HepG2 (cell line): Measurements from ENCODE around the gene SDK1. TPM values are rescaled to one million over a fixed set of nuclear protein-coding genes. Genes with fewer than 3 reads are reported as not detected.

Source experiments
- ATAC-seq: fragments of 200-7000 bp; cut with Tn5 transposase; 3 replicates; pipeline ENCODE4 v1.9.1; 2020; ENCODE audit warnings: mild to moderate bottlenecking, moderate library complexity
- BruUV-seq: library from RNA; stranded (reverse); fragments of 400-500 nt; replicated peaks from 2 replicates; lab custom pipeline; 2021; lab: Mats Ljungman, UMichigan
- CTCF ChIA-PET: fragments of 300-600 bp; formaldehyde crosslinking; extraction: SDS; loops from one replicate; lab custom pipeline; 2021; ENCODE audit warnings: low total read pairs, inconsistent platforms, low intra/inter-chr PET ratio; lab: Yijun Ruan, JAX
- POLR2A ChIA-PET: fragments of 350-600 bp; sonication (Branson Sonifier 250); formaldehyde crosslinking; loops from one replicate; lab custom pipeline; 2020; ENCODE audit warnings: antibody characterized with exemption, inconsistent platforms; lab: Yijun Ruan, JAX
- DNase-seq: peaks from one replicate; pipeline ENCODE4 v3.0.0-alpha.2; 2015; ENCODE audit warnings: low spot score
- FAIRE-seq: peaks from 3 replicates; lab custom pipeline; 2011; peaks lifted over from hg19 to GRCh38; lab: Jason Lieb, UNC
- H2AFZ ChIP-seq: one replicate; pipeline ENCODE4 v1.6.1; 2011; ENCODE audit warnings: low read length, inconsistent platforms
- H3K27ac ChIP-seq: fragments of 300-600 bp; 3 replicates; pipeline ENCODE4 v1.8.0; 2011; ENCODE audit warnings: mixed run types, mild to moderate bottlenecking, mixed read lengths, low read length, inconsistent platforms; ENCODE audit not compliant: insufficient read depth; ENCODE audit errors: extremely low read length
- H3K27me3 ChIP-seq, 2 experiments: fragments of 200-600 bp in 1 of 2; 2 replicates in 1 of 2; 3 replicates in 1 of 2; pipeline versions ENCODE4 v1.6.0 to v1.8.0; 2011; ENCODE audit warnings: low read length in 2 of 2, mild to moderate bottlenecking in 2 of 2, moderate library complexity in 2 of 2, inconsistent platforms in 1 of 2; ENCODE audit not compliant: insufficient read depth in 2 of 2, control insufficient read depth in 1 of 2
- H3K36me3 ChIP-seq, 2 experiments: fragments of 200-600 bp in 1 of 2; replicated peaks in 1 of 2; 2 replicates in 1 of 2; 3 replicates in 1 of 2; pipeline versions ENCODE4 v1.5.1 to v1.8.0; 2011; ENCODE audit warnings: low read length in 2 of 2, inconsistent platforms in 1 of 2; ENCODE audit not compliant: insufficient read depth in 2 of 2, control insufficient read depth in 1 of 2
- H3K4me1 ChIP-seq: 2 replicates; pipeline ENCODE4 v1.5.1; 2012; ENCODE audit warnings: low read length, inconsistent platforms; ENCODE audit not compliant: insufficient read depth
- H3K4me2 ChIP-seq: 2 replicates; pipeline ENCODE4 v1.6.0; 2011; ENCODE audit warnings: low read depth, low read length, inconsistent platforms
- H3K4me3 ChIP-seq, 3 experiments: fragments of 200-600 bp in 1 of 3; sonication (generic), shearing (Covaris generic) in 1 of 3; replicated peaks in 1 of 3; 2 replicates each; pipeline ENCODE4 v1.5.1; 2011 to 2016; ENCODE audit warnings: low read length in 3 of 3, inconsistent platforms in 2 of 3, low read depth in 2 of 3, mild to moderate bottlenecking in 2 of 3, control low read depth in 1 of 3, mixed read lengths in 1 of 3; ENCODE audit not compliant: insufficient read depth in 1 of 3
- H3K79me2 ChIP-seq: one replicate; pipeline ENCODE4 v1.6.1; 2011; ENCODE audit warnings: low read length, inconsistent platforms; ENCODE audit not compliant: insufficient read depth
- H3K9ac ChIP-seq: 2 replicates; pipeline ENCODE4 v1.6.0; 2011; ENCODE audit warnings: mild to moderate bottlenecking, low read depth, low read length, inconsistent platforms; ENCODE audit not compliant: insufficient read depth
- H3K9me3 ChIP-seq: 2 replicates; pipeline ENCODE4 v1.5.1; 2012; ENCODE audit warnings: mild to moderate bottlenecking, low read length
- H4K20me1 ChIP-seq: 2 replicates; pipeline ENCODE4 v1.6.0; 2011; ENCODE audit warnings: inconsistent platforms, mild to moderate bottlenecking, low read length, moderate library complexity; ENCODE audit not compliant: insufficient read depth
- BHLHE40 ChIP-seq: IDR thresholded peaks from 2 replicates; pipeline ENCODE4 v1.6.1; 2011; ENCODE audit warnings: low read length, improper control_type of control experiment
- E2F2 ChIP-seq: sonication (generic); formaldehyde crosslinking; IDR thresholded peaks from 2 replicates; pipeline ENCODE4 v1.4.0; 2020; ENCODE audit warnings: missing genetic modification reagents, borderline replicate concordance
- E2F5 ChIP-seq: sonication (generic); formaldehyde crosslinking; conservative IDR thresholded peaks from 2 replicates; pipeline ENCODE4 v1.4.0; 2020; ENCODE audit warnings: missing genetic modification reagents
- HES4 ChIP-seq: sonication (generic); formaldehyde crosslinking; IDR thresholded peaks from 2 replicates; pipeline ENCODE4 v1.9.0; 2021; ENCODE audit warnings: mild to moderate bottlenecking, missing genetic modification reagents, borderline replicate concordance
- KLF9 ChIP-seq: IDR thresholded peaks from 2 replicates; pipeline ENCODE4 v1.6.1; 2016; ENCODE audit warnings: low read depth
- KMT2B ChIP-seq: IDR thresholded peaks from 2 replicates; pipeline ENCODE4 v1.6.1; 2016; ENCODE audit warnings: missing genetic modification reagents, missing compliant biosample characterization
- NBN ChIP-seq: fragments of 450-650 bp; conservative IDR thresholded peaks from 2 replicates; pipeline ENCODE4 v1.6.1; 2017
- NFRKB ChIP-seq: fragments of 450-650 bp; IDR thresholded peaks from 2 replicates; pipeline ENCODE4 v1.6.1; 2017
- RCOR2 ChIP-seq: IDR thresholded peaks from 2 replicates; pipeline ENCODE4 v1.6.1; 2016; ENCODE audit warnings: missing biosample characterization, missing genetic modification reagents
- RXRB ChIP-seq: IDR thresholded peaks from 2 replicates; pipeline ENCODE4 v1.6.1; 2016; ENCODE audit warnings: borderline replicate concordance, missing genetic modification reagents, missing compliant biosample characterization
- SP140L ChIP-seq: sonication (generic); formaldehyde crosslinking; IDR thresholded peaks from 2 replicates; pipeline ENCODE4 v1.4.0; 2020; ENCODE audit warnings: missing genetic modification reagents, borderline replicate concordance
- SPEN ChIP-seq: sonication (generic); formaldehyde crosslinking; IDR thresholded peaks from 2 replicates; pipeline ENCODE4 v1.5.1; 2020; ENCODE audit warnings: low read depth, mild to moderate bottlenecking, missing genetic modification reagents
- U2AF2 ChIP-seq: fragments of 200-400 bp; formaldehyde crosslinking; IDR thresholded peaks from 2 replicates; pipeline ENCODE4 v1.6.1; 2017; ENCODE audit warnings: low read depth, mild to moderate bottlenecking, low read length
- ZNF546 ChIP-seq: sonication (generic); formaldehyde crosslinking; conservative IDR thresholded peaks from 2 replicates; pipeline ENCODE4 v1.8.1; 2023; ENCODE audit warnings: mild to moderate bottlenecking, missing genetic modification reagents
- ZNF572 ChIP-seq: sonication (generic); formaldehyde crosslinking; IDR thresholded peaks from 2 replicates; pipeline ENCODE4 v1.5.1; 2020; ENCODE audit warnings: mild to moderate bottlenecking, missing genetic modification reagents
- ZNF703 ChIP-seq: sonication (generic); formaldehyde crosslinking; IDR thresholded peaks from 2 replicates; pipeline ENCODE4 v1.5.1; 2020; ENCODE audit warnings: missing genetic modification reagents, mild to moderate bottlenecking, moderate library complexity, borderline replicate concordance
- ZNF775 ChIP-seq: sonication (generic); formaldehyde crosslinking; IDR thresholded peaks from 2 replicates; pipeline ENCODE4 v1.4.0; 2020; ENCODE audit warnings: missing genetic modification reagents, mild to moderate bottlenecking, moderate library complexity, borderline replicate concordance
- ZSCAN21 ChIP-seq: sonication (generic); formaldehyde crosslinking; IDR thresholded peaks from 2 replicates; pipeline ENCODE4 v1.8.0; 2022; ENCODE audit warnings: mild to moderate bottlenecking, missing genetic modification reagents, moderate library complexity, borderline replicate concordance
- WGBS: methylation state at CpG from one replicate; pipeline ENCODE4 v1.1.6; 2017; ENCODE audit warnings: low lambda C conversion rate; 5-methylcytosine and 5-hydroxymethylcytosine counted together
- in situ Hi-C: cut with HindIII; loops from 2 replicates; pipeline ENCODE4 v1.10.0; 2017; ENCODE audit warnings: low pct_unique_long_range_greater_than_20kb; ENCODE audit not compliant: extremely low pct_ligation_motif_present
- intact Hi-C: fragments of 100-400 bp; cut with micrococcal nuclease; formaldehyde crosslinking; loops from one replicate; pipeline ENCODE4 v1.10.0; 2022; ENCODE audit not compliant: unreplicated experiment
- polyA plus RNA-seq, 8 experiments: library from polyadenylated mRNA; depleted of rRNA in 3 of 8; stranded (reverse) in 7 of 8; unstranded in 1 of 8; fragments of >200 nt; fragmentation: Illumina TruSeq in 4 of 8; extraction: Trizol in 4 of 8; gene quantifications; 2 replicates each; pipeline versions ENCODE4 v1.2.1 to v1.2.3, GENCODE V29; 2011 to 2016; ENCODE audit warnings: low read depth in 4 of 8, missing spikeins in 1 of 8, mixed read lengths in 1 of 8; ENCODE audit not compliant: insufficient read depth in 1 of 8
- total RNA-seq, 5 experiments: library from RNA; depleted of rRNA; stranded (reverse); fragments of >200 nt; fragmentation: Illumina TruSeq; extraction: Trizol; gene quantifications; 2 replicates each; pipeline ENCODE4 v1.2.3, GENCODE V29; 2016; ENCODE audit warnings: low read depth in 1 of 5

The SDK1 gene
- total and polyA plus RNA-seq, 2 of the 13 experiments (the other 11 are each of a cell fraction or from before 2014, with no cell fraction given): 0.35 to 2.4 TPM

GRCh38 chr7:3451701-3452100, 150.6 kb downstream of the SDK1 start:
- no peak overlapping the region for H3K9ac ChIP-seq
- POLR2A ChIA-PET: no interaction called here
- H2AFZ ChIP-seq: no peak overlapping the region
- intact Hi-C loops (no loop called here), in situ Hi-C loops (no loop called here)
- 70% methylated on average over 4 of the region's 4 CpGs for WGBS
- no peaks in the 10 kb centered on the region for H3K79me2 ChIP-seq
- no peak overlapping the region for H3K4me3 ChIP-seq
- no TSS peak for BruUV-seq
- no peaks in the 10 kb centered on the region for H3K36me3 ChIP-seq
- H3K9me3 ChIP-seq: no peaks in the 10 kb centered on the region
- CTCF ChIA-PET: no interaction called here
- ATAC-seq (no peak), DNase-seq (no peak), FAIRE-seq (no peak)
- no peaks in the 10 kb centered on the region for H4K20me1 ChIP-seq
- H3K4me1 ChIP-seq: no peaks in the 10 kb centered on the region
- no peak overlapping the region for H3K4me2 ChIP-seq
- TF ChIP-seq ZNF546 (CRISPR knock-in tag): no peak
- no peak for TF ChIP-seq SPEN (CRISPR knock-in tag)
- TF ChIP-seq E2F2: no peak
- TF ChIP-seq KMT2B (CRISPR knock-in tag): no peak
- TF ChIP-seq ZNF572: no peak
- no peak for TF ChIP-seq BHLHE40
- no peak for TF ChIP-seq KLF9 (CRISPR knock-in tag)
- TF ChIP-seq HES4 (CRISPR knock-in tag): no peak
- TF ChIP-seq SP140L (CRISPR knock-in tag): no peak
- no peak for TF ChIP-seq NFRKB
- TF ChIP-seq RCOR2: no peak
- TF ChIP-seq RXRB (CRISPR knock-in tag): no peak
- TF ChIP-seq NBN: no peak
- TF ChIP-seq ZNF703 (CRISPR knock-in tag): no peak
- TF ChIP-seq ZNF775 (CRISPR knock-in tag): no peak
- TF ChIP-seq ZSCAN21 (CRISPR knock-in tag): no peak
- no peak for TF ChIP-seq U2AF2
- no peak for TF ChIP-seq E2F5 (CRISPR knock-in tag)
- no peak overlapping the region for H3K27ac ChIP-seq
- H3K27me3 ChIP-seq: no peaks in the 10 kb centered on the region
